ENCODE results near the gene PURA. TPM values are rescaled to one million over a fixed set of nuclear protein-coding genes. Genes with fewer than 3 reads are reported as not detected.

The PURA gene
- 2.3 and 4.4 TPM in 2 replicates for total RNA-seq

GRCh38 chr5:140113699-140114263, at the start of gene PURA:
Gene PURA (plus strand): TSS chr5:140114109. CDS start chr5:140114182, 73 bp downstream.

DNA sequence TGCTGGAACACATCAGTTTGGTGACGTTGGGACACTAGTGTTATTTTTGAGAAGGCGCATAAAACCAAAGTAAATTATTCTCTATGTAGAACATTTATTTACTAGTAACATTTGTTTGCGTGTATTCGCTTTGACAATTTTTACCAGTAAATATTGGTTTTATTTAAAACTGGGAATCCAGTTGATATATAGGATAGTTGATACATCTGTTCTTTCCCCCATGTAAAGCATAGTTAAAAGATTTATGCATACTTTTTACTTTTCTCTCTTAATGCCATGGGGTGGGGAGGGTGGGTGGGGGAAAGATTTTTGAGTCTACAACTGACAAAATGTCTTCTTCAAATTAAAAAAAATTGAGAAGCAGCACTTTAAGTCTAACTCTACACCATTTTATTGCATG, 11.7 kb downstream of the PURA start, which contains the start of gene IGIP:
Gene IGIP (plus strand): TSS at position 301 of the 400 bp plus-strand sequence. CDS start 2,540 bp downstream, outside the sequence.

GRCh38 chr5:140174465-140175366, 60.8 kb downstream of the PURA start, which contains the start of gene CYSTM1:
Gene CYSTM1 (plus strand): TSS chr5:140175188. CDS start chr5:140194466, 19,278 bp downstream.

Other genes starting within 250 kb of the PURA start
- under 0.01 and 0.38 TPM in 2 replicates for gene NRG2, start 70.8 kb upstream of the PURA start, total RNA-seq
- 0.65 and 2.2 TPM in 2 replicates for gene IGIP, start 11.8 kb downstream of the PURA start, total RNA-seq
- 41.6 and 77.2 TPM in 2 replicates for gene CYSTM1, start 61.1 kb downstream of the PURA start, total RNA-seq
- gene PFDN1, start 189.0 kb downstream of the PURA start, total RNA-seq = 164 and 215 TPM in 2 replicates
- 26.5 and 34.9 TPM in 2 replicates for gene HBEGF, start 232.5 kb downstream of the PURA start, total RNA-seq
- gene SLC4A9, start 246.1 kb downstream of the PURA start, total RNA-seq = 0.13 TPM in 1 of 2 replicates, not detected in the other

Measured in mesangial cell (primary cell).